H1 (cell line): ENCODE results near the gene GRK7. TPM values are rescaled to one million over a fixed set of nuclear protein-coding genes. Genes with fewer than 3 reads are reported as not detected.

Source experiments
- CTCF ChIA-PET: fragments of 300-600 bp; sonication (Branson Sonifier 250); formaldehyde crosslinking; loops from one replicate; lab custom pipeline; 2021; ENCODE audit not compliant: partially characterized antibody; lab: Charles Lee
- POLR2A ChIA-PET: fragments of 300-600 bp; sonication (Branson Sonifier 250); formaldehyde crosslinking; loops from one replicate; lab custom pipeline; 2021; ENCODE audit warnings: inconsistent platforms; ENCODE audit not compliant: partially characterized antibody; lab: Charles Lee
- DNase-seq, 2 experiments: peaks; one replicate each; pipeline versions ENCODE4 v3.0.0 to v3.0.0-alpha.2; 2010 to 2022; ENCODE audit warnings: low spot score in 2 of 2, low read depth in 1 of 2, mixed read lengths in 1 of 2
- FAIRE-seq: peaks from 2 replicates; lab custom pipeline; 2011; peaks lifted over from hg19 to GRCh38; lab: Jason Lieb, UNC
- H2AFZ ChIP-seq: 2 replicates; pipeline ENCODE4 v1.8.1; 2012; ENCODE audit warnings: low read length, inconsistent platforms
- H2AK5ac ChIP-seq: 2 replicates; pipeline ENCODE4 v1.6.1; 2013; ENCODE audit warnings: low read depth, low read length
- H2BK120ac ChIP-seq: replicated peaks from 2 replicates; pipeline ENCODE3; 2013; ENCODE audit warnings: low read depth, low read length, inconsistent platforms
- H2BK12ac ChIP-seq: 2 replicates; pipeline ENCODE4 v1.6.1; 2013; ENCODE audit warnings: low read depth, low read length
- H2BK15ac ChIP-seq: 2 replicates; pipeline ENCODE4 v1.6.1; 2013; ENCODE audit warnings: low read length
- H2BK20ac ChIP-seq: 2 replicates; pipeline ENCODE4 v1.6.1; 2013; ENCODE audit warnings: low read length
- H2BK5ac ChIP-seq: 2 replicates; pipeline ENCODE4 v1.6.1; 2013; ENCODE audit warnings: low read depth, low read length
- H3K14ac ChIP-seq: 2 replicates; pipeline ENCODE4 v1.6.1; 2013; ENCODE audit warnings: inconsistent platforms; ENCODE audit not compliant: insufficient read length
- H3K18ac ChIP-seq: 2 replicates; pipeline ENCODE4 v1.6.1; 2013; ENCODE audit warnings: low read length; ENCODE audit errors: extremely low read depth
- H3K23ac ChIP-seq: 2 replicates; pipeline ENCODE4 v1.6.1; 2013; ENCODE audit warnings: inconsistent platforms; ENCODE audit not compliant: insufficient read length
- H3K23me2 ChIP-seq: 2 replicates; pipeline ENCODE4 v1.6.1; 2013; ENCODE audit warnings: low read depth, low read length
- H3K27ac ChIP-seq: 2 replicates; pipeline ENCODE4 v1.6.1; 2011; ENCODE audit warnings: low read depth, low read length, inconsistent platforms
- H3K27me3 ChIP-seq, 4 experiments: replicated peaks in 1 of 4; 1 replicate in 1 of 4; 2 replicates in 3 of 4; pipeline versions ENCODE4 v1.6.1 to v1.8.1; 2011 to 2013; ENCODE audit warnings: low read length in 3 of 4, mild to moderate bottlenecking in 3 of 4, inconsistent platforms in 2 of 4, mixed read lengths in 2 of 4, moderate library complexity in 1 of 4; ENCODE audit not compliant: control insufficient read depth in 3 of 4, insufficient read depth in 3 of 4; ENCODE audit errors: extremely low read depth in 1 of 4
- H3K36me3 ChIP-seq, 4 experiments: 2 replicates each; pipeline versions ENCODE4 v1.6.1 to v1.8.1; 2011 to 2013; ENCODE audit warnings: mild to moderate bottlenecking in 4 of 4, low read length in 3 of 4, moderate library complexity in 2 of 4, control low read depth in 1 of 4, inconsistent platforms in 1 of 4; ENCODE audit not compliant: insufficient read depth in 4 of 4, control insufficient read depth in 2 of 4
- H3K4ac ChIP-seq: replicated peaks from 2 replicates; pipeline ENCODE3; 2013; ENCODE audit warnings: low read length, low read depth, mixed read lengths, inconsistent platforms; ENCODE audit not compliant: insufficient read length
- H3K4me1 ChIP-seq, 4 experiments: replicated peaks in 1 of 4; 1 replicate in 1 of 4; 2 replicates in 3 of 4; pipeline versions ENCODE4 v1.6.1 to v1.8.1; 2011 to 2013; ENCODE audit warnings: low read length in 3 of 4, inconsistent platforms in 2 of 4, mixed read lengths in 1 of 4; ENCODE audit not compliant: insufficient read depth in 4 of 4, control insufficient read depth in 3 of 4
- H3K4me2 ChIP-seq, 2 experiments: 2 replicates each; pipeline versions ENCODE4 v1.6.1 to v1.8.1; 2011 to 2013; ENCODE audit warnings: low read depth in 2 of 2, low read length in 2 of 2, control low read depth in 1 of 2, inconsistent platforms in 1 of 2, mild to moderate bottlenecking in 1 of 2; ENCODE audit not compliant: insufficient read depth in 1 of 2
- H3K4me3 ChIP-seq, 4 experiments: fragments of 200-600, 300-600 bp in 1 of 4; sonication (generic), shearing (Covaris generic), sonication (Bioruptor Twin) in 1 of 4; 2 replicates each; pipeline versions ENCODE4 v1.5.1 to v1.8.1; 2011 to 2016; ENCODE audit warnings: low read length in 4 of 4, low read depth in 3 of 4, control low read depth in 2 of 4, inconsistent platforms in 2 of 4, mild to moderate bottlenecking in 2 of 4, mixed read lengths in 1 of 4, moderate library complexity in 1 of 4; ENCODE audit not compliant: insufficient read depth in 2 of 4; ENCODE audit errors: extremely low read depth in 1 of 4
- H3K56ac ChIP-seq: replicated peaks from 2 replicates; pipeline ENCODE3; 2013; ENCODE audit warnings: low read depth, mild to moderate bottlenecking, mixed read lengths, low read length, inconsistent platforms; ENCODE audit not compliant: insufficient read length
- H3K79me1 ChIP-seq: 2 replicates; pipeline ENCODE4 v1.6.1; 2013; ENCODE audit warnings: low read depth, low read length, control low read depth
- H3K79me2 ChIP-seq, 2 experiments: 2 replicates each; pipeline versions ENCODE4 v1.6.1 to v1.8.1; 2012 to 2013; ENCODE audit warnings: low read length in 2 of 2, mild to moderate bottlenecking in 2 of 2, inconsistent platforms in 1 of 2; ENCODE audit not compliant: insufficient read depth in 2 of 2, control insufficient read depth in 1 of 2
- H3K9ac ChIP-seq, 4 experiments: replicated peaks in 1 of 4; 1 replicate in 1 of 4; 2 replicates in 3 of 4; pipeline versions ENCODE4 v1.6.1 to v1.8.1; 2011 to 2013; ENCODE audit warnings: low read depth in 3 of 4, low read length in 3 of 4, control low read depth in 2 of 4, mild to moderate bottlenecking in 2 of 4, moderate library complexity in 2 of 4, inconsistent platforms in 1 of 4; ENCODE audit errors: extremely low read depth in 1 of 4
- H3K9me3 ChIP-seq, 2 experiments: 2 replicates each; pipeline versions ENCODE4 v1.6.1 to v1.8.1; 2012 to 2013; ENCODE audit warnings: mild to moderate bottlenecking in 2 of 2, moderate library complexity in 2 of 2, control low read depth in 1 of 2, inconsistent platforms in 1 of 2, low read depth in 1 of 2, low read length in 1 of 2, mixed read lengths in 1 of 2; ENCODE audit not compliant: insufficient read depth in 2 of 2
- H4K20me1 ChIP-seq, 2 experiments: replicated peaks in 1 of 2; 2 replicates each; pipeline versions ENCODE3 to v1.8.1; 2011 to 2013; ENCODE audit warnings: inconsistent platforms in 2 of 2, low read length in 2 of 2, mild to moderate bottlenecking in 1 of 2; ENCODE audit not compliant: insufficient read depth in 2 of 2, control insufficient read depth in 1 of 2
- H4K5ac ChIP-seq: 2 replicates; pipeline ENCODE4 v1.6.1; 2013; ENCODE audit warnings: low read length, low read depth, mixed read lengths, inconsistent platforms; ENCODE audit not compliant: insufficient read length
- H4K8ac ChIP-seq: 2 replicates; pipeline ENCODE4 v1.8.0; 2013; ENCODE audit warnings: mild to moderate bottlenecking, moderate library complexity, low read length, inconsistent platforms; ENCODE audit not compliant: insufficient read depth; ENCODE audit errors: extremely low read depth
- H4K91ac ChIP-seq: replicated peaks from 2 replicates; pipeline ENCODE3; 2013; ENCODE audit warnings: low read length, mixed read lengths, inconsistent platforms; ENCODE audit not compliant: insufficient read length
- EGR1 ChIP-seq: IDR thresholded peaks from 2 replicates; pipeline ENCODE4 v1.6.1; 2011; ENCODE audit warnings: low read depth, low read length, borderline replicate concordance
- EZH2 ChIP-seq: fragments of 200-600 bp; sonication (generic); IDR thresholded peaks from 2 replicates; pipeline ENCODE4 v1.7.1; 2012; ENCODE audit warnings: low read depth, mild to moderate bottlenecking, moderate library complexity, low read length, inconsistent platforms; ENCODE audit not compliant: severe bottlenecking
- JUN ChIP-seq: IDR thresholded peaks from 2 replicates; pipeline ENCODE4 v1.6.1; 2011; ENCODE audit warnings: low read depth, mild to moderate bottlenecking, improper control_type of control experiment, low read length
- KDM1A ChIP-seq: fragments of 200-600, 300-600 bp; sonication (generic); IDR thresholded peaks from 2 replicates; pipeline ENCODE4 v1.7.1; 2016; ENCODE audit warnings: mild to moderate bottlenecking, low read length, borderline replicate concordance
- KDM4A ChIP-seq: IDR thresholded peaks from one replicate; pipeline ENCODE4 v1.7.1; 2012; ENCODE audit warnings: low read depth, mild to moderate bottlenecking, moderate library complexity, low read length, inconsistent platforms; ENCODE audit not compliant: severe bottlenecking
- MAFK ChIP-seq: IDR thresholded peaks from 2 replicates; pipeline ENCODE4 v1.6.1; 2012; ENCODE audit warnings: low read depth, mild to moderate bottlenecking, improper control_type of control experiment, low read length
- NANOG ChIP-seq: IDR thresholded peaks from 2 replicates; pipeline ENCODE4 v1.6.1; 2011; ENCODE audit warnings: low read length, low read depth, mild to moderate bottlenecking, inconsistent platforms; ENCODE audit not compliant: insufficient read depth, poor library complexity, severe bottlenecking
- POLR2A ChIP-seq, 2 experiments: IDR thresholded peaks; 1 replicate in 1 of 2; 2 replicates in 1 of 2; pipeline ENCODE4 v1.6.1; 2011; ENCODE audit warnings: low read depth in 2 of 2, low read length in 2 of 2, mild to moderate bottlenecking in 2 of 2; ENCODE audit errors: control extremely low read depth in 1 of 2
- POU5F1 ChIP-seq: IDR thresholded peaks from 2 replicates; pipeline ENCODE4 v1.6.1; 2011; ENCODE audit warnings: low read depth, mild to moderate bottlenecking, low read length, moderate library complexity
- RBBP5 ChIP-seq: IDR thresholded peaks from 2 replicates; pipeline ENCODE4 v1.7.1; 2012; ENCODE audit warnings: low read depth, mild to moderate bottlenecking, inconsistent platforms, low read length, moderate library complexity, borderline replicate concordance
- RNF2 ChIP-seq: fragments of 200-900, 300-1000 bp; sonication (generic); IDR thresholded peaks from 2 replicates; pipeline ENCODE4 v1.7.1; 2016; ENCODE audit warnings: borderline replicate concordance, low read depth, mild to moderate bottlenecking, antibody characterized with exemption, low read length; ENCODE audit not compliant: poor library complexity, severe bottlenecking; ENCODE audit errors: missing control alignments
- RXRA ChIP-seq: IDR thresholded peaks from 2 replicates; pipeline ENCODE4 v1.6.1; 2011; ENCODE audit warnings: low read depth, mild to moderate bottlenecking, low read length, moderate library complexity; ENCODE audit not compliant: insufficient read depth
- SAP30 ChIP-seq: fragments of 300-600 bp; sonication (generic); IDR thresholded peaks from 2 replicates; pipeline ENCODE4 v1.7.1; 2012; ENCODE audit warnings: low read length, moderate library complexity, mild to moderate bottlenecking, inconsistent platforms; ENCODE audit not compliant: insufficient read depth, insufficient replicate concordance
- SIX5 ChIP-seq: IDR thresholded peaks from 2 replicates; pipeline ENCODE4 v1.6.1; 2011; ENCODE audit warnings: mild to moderate bottlenecking, low read depth, low read length
- SP4 ChIP-seq: IDR thresholded peaks from 2 replicates; pipeline ENCODE4 v1.6.1; 2012; ENCODE audit warnings: low read length, inconsistent platforms
- WGBS, 2 experiments: shearing (Covaris generic) in 1 of 2; methylation state at CpG; one replicate each; pipeline versions ENCODE4 v1.1.6 to v1.1.7; 2013 to 2015; ENCODE audit warnings: low lambda C conversion rate in 2 of 2, mixed read lengths in 2 of 2, inconsistent platforms in 1 of 2, low coverage in 1 of 2, missing lambda C conversion rate in 1 of 2; ENCODE audit not compliant: insufficient replicate concordance in 2 of 2, insufficient coverage in 1 of 2, insufficient read length in 1 of 2; ENCODE audit errors: extremely low coverage in 1 of 2, missing lambda C conversion rate in 1 of 2; 5-methylcytosine and 5-hydroxymethylcytosine counted together
- polyA plus RNA-seq, 7 experiments: library from polyadenylated mRNA; depleted of rRNA in 3 of 7; stranded (reverse) in 5 of 7; unstranded in 2 of 7; fragments of >200 nt in 5 of 7; fragments of 200-250 nt in 2 of 7; gene quantifications; 1 replicate in 5 of 7; 2 replicates in 1 of 7; 4 replicates in 1 of 7; pipeline versions ENCODE4 v1.2.1 to v1.2.3, GENCODE V29; 2011 to 2013; ENCODE audit warnings: missing spikeins in 2 of 7, mixed read lengths in 2 of 7
- total RNA-seq: library from RNA; stranded (reverse); fragmentation: NEBNext Ultra II Directional; extraction: Animal tissue kit (Norgen Biotek cat#: 25700); gene quantifications from 2 replicates; pipeline ENCODE4 v1.2.1, GENCODE V29; 2021

Gene GRK7
- total and polyA plus RNA-seq, 2 of the 8 experiments (the other 6 are each of a cell fraction or from before 2014, with no cell fraction given) = not detected

GRCh38 chr3:141784531-141784930 lies 21.3 kb downstream of the GRK7 start:
- no peaks in the 10 kb centered on the region for H3K79me1 ChIP-seq
- no peak overlapping the region for H3K23ac ChIP-seq
- H4K91ac ChIP-seq = no peak overlapping the region
- H3K14ac ChIP-seq = no peak overlapping the region
- no peak overlapping the region for H2BK5ac ChIP-seq
- no peak overlapping the region for H2BK15ac ChIP-seq
- no peaks in the 10 kb centered on the region for H3K23me2 ChIP-seq
- H3K9me3 ChIP-seq = no peaks in the 10 kb centered on the region
- no peak overlapping the region for H3K4me2 ChIP-seq
- no peak overlapping the region for H3K27ac ChIP-seq
- H2BK120ac ChIP-seq = no peak overlapping the region
- H3K79me2 ChIP-seq = no peaks in the 10 kb centered on the region
- no peak overlapping the region for H3K9ac ChIP-seq
- H3K18ac ChIP-seq = no peak overlapping the region
- no peak overlapping the region for H3K4me3 ChIP-seq
- no peaks in the 10 kb centered on the region; a peak in 1 of 7 replicates for H3K27me3 ChIP-seq
- no peak overlapping the region for H4K8ac ChIP-seq
- CTCF ChIA-PET = interaction anchor here (1.0 to 3.5 kb wide), 5 partner anchors 8 to 93 kb away, joined by 3 to 19 read pairs (median 5); no protein-coding TSS in a partner anchor
- H4K20me1 ChIP-seq = no peaks in the 10 kb centered on the region
- H3K4me1 ChIP-seq = no peaks in the 10 kb centered on the region
- no peak overlapping the region for H2BK20ac ChIP-seq
- DNase-seq (no peak), FAIRE-seq (no peak)
- no peak overlapping the region for H2AK5ac ChIP-seq
- H4K5ac ChIP-seq = no peak overlapping the region
- no peak overlapping the region for H2BK12ac ChIP-seq
- H3K4ac ChIP-seq = no peak overlapping the region
- H3K56ac ChIP-seq = no peak overlapping the region
- H2AFZ ChIP-seq = no peak overlapping the region
- POLR2A ChIA-PET = no interaction called here
- 80% methylated on average over 2 of the region's 2 CpGs; no CpG with 5 or more reads in 1 of the 2 experiments for WGBS, 2 experiments
- no peaks in the 10 kb centered on the region for H3K36me3 ChIP-seq
- TF ChIP-seq POU5F1 = no peak
- no peak for TF ChIP-seq KDM1A
- TF ChIP-seq EGR1 = no peak
- no peak for TF ChIP-seq KDM4A
- no peak for TF ChIP-seq JUN
- no peak for TF ChIP-seq NANOG
- TF ChIP-seq SP4 = no peak
- TF ChIP-seq SAP30 = no peak
- TF ChIP-seq EZH2 = no peak
- no peak for TF ChIP-seq MAFK
- no peak for TF ChIP-seq RXRA
- no peak for TF ChIP-seq SIX5
- TF ChIP-seq RBBP5 = no peak
- no peak for TF ChIP-seq RNF2
- TF ChIP-seq POLR2A (IDR thresholded peaks at IDR 0.05; ENCODE audit: control extremely low read depth in 1 of 2, low read depth in 2 of 2, low read length in 2 of 2) = no peak
